H4 (cell line): ENCODE results near the gene KCNK1. TPM values are rescaled to one million over a fixed set of nuclear protein-coding genes. Genes with fewer than 3 reads are reported as not detected.
"Not testable (repeated sequence)": the region's sequence is repeated elsewhere in the genome, so short reads cannot be mapped to it uniquely, and the experiment has no call there.

Experiments used
- DNase-seq: peaks from one replicate; pipeline ENCODE4 v3.0.0-alpha.2; 2015; ENCODE audit warnings: low spot score
- total RNA-seq: library from RNA; depleted of rRNA; stranded (reverse); fragments of >200 nt; shearing (Covaris generic); gene quantifications from 2 replicates; pipeline ENCODE4 v1.2.3, GENCODE V29; 2014

KCNK1 gene
- total RNA-seq, 1 experiment from 2014 or later: 1.8 TPM

GRCh38 chr1:233607252-233608119, 6.4 kb upstream of the KCNK1 start:
- no peak for DNase-seq

GRCh38 chr1:233608988-233609387, 4.9 kb upstream of the KCNK1 start:
- DNase-seq: no peak

- no peak for DNase-seq
Observed at GRCh38 chr1:233609926-233610325, 4.0 kb upstream of the KCNK1 start.

GRCh38 chr1:233610628-233611027, 3.3 kb upstream of the KCNK1 start:
- no peak for DNase-seq

GRCh38 chr1:233611363-233611762, 2.5 kb upstream of the KCNK1 start:
- DNase-seq: not testable (repeated sequence)

GRCh38 chr1:233614173-233614742, 352 bp downstream of the KCNK1 start:
- DNase-seq: no peak

- no peak for DNase-seq
Observed at GRCh38 chr1:233614743-233615521, 1.0 kb downstream of the KCNK1 start.

GRCh38 chr1:233615571-233615970, 1.7 kb downstream of the KCNK1 start:
- DNase-seq: no peak

- DNase-seq: no peak
Observed at GRCh38 chr1:233617025-233617424, 3.1 kb downstream of the KCNK1 start.

GRCh38 chr1:233619414-233619813, 5.5 kb downstream of the KCNK1 start:
- not testable (repeated sequence) for DNase-seq

GRCh38 chr1:233620065-233620464, 6.2 kb downstream of the KCNK1 start:
- no peak for DNase-seq

GRCh38 chr1:233621923-233622322, 8.0 kb downstream of the KCNK1 start:
- no peak for DNase-seq

GRCh38 chr1:233624289-233624688, 10.4 kb downstream of the KCNK1 start:
- no peak for DNase-seq

GRCh38 chr1:233625087-233625486, 11.2 kb downstream of the KCNK1 start:
- DNase-seq: no peak

GRCh38 chr1:233625510-233625981, 11.6 kb downstream of the KCNK1 start:
- no peak for DNase-seq

GRCh38 chr1:233627376-233627775, 13.5 kb downstream of the KCNK1 start:
- no peak for DNase-seq

GRCh38 chr1:233627823-233628222, 13.9 kb downstream of the KCNK1 start:
- no peak for DNase-seq

- DNase-seq: no peak
Observed at GRCh38 chr1:233629305-233629935, 15.5 kb downstream of the KCNK1 start.

GRCh38 chr1:233631810-233632405, 18.0 kb downstream of the KCNK1 start:
- DNase-seq: no peak

GRCh38 chr1:233632436-233632835, 18.5 kb downstream of the KCNK1 start:
- no peak for DNase-seq

- DNase-seq: peak; percentile 86
Observed at GRCh38 chr1:233635765-233636502, 22.0 kb downstream of the KCNK1 start.
